ENCODE results near the gene PRIM2.
"Not testable (repeated sequence)": the region's sequence is repeated elsewhere in the genome, so short reads cannot be mapped to it uniquely, and the experiment has no call there.

PRIM2 gene

GRCh38 chr6:57449496-57450066 lies 132.2 kb downstream of the PRIM2 start:
- DNase-seq, result not testable (repeated sequence)

DNA sequence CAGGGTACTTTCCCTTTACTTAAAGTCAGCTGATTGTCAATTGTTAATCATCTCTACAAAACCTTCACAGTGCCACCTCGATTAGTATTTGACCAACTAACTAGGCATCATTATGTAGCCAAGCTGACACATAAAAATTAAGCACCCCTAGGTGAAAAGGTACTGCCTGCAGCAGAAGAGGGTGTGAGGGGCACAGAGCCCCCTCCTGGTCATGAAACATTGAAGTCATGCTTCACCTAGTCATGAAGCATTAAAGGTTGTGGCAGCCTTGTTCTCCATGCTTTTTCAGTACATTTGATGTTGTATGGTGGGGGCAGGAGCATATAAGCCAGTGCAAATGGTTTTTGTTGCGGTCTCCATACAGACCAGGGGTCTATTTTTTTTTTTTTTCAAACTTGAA lies 142.4 kb downstream of the PRIM2 start:
- DNase-seq, result not testable (repeated sequence)

DNA sequence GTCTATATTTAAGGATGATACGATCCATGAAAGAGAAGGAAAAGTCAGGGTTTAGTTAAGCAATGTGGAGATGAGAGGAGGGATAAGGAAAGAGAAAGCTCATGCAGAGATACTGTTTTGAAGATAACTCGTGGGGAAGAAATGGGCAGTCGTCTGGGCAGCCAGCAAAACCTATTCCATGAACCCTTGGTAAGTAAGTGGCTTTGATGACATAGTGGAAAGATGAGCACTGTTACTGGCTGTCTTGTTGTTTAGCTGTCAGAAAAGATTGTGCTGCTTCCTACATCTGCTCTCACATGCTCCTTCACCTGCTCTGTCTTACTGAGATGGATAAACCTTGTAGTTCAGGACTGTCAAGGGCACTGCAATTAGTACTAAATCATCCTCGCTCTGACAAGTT lies 143.6 kb downstream of the PRIM2 start:
- DNase-seq, result not testable (repeated sequence)

DNA sequence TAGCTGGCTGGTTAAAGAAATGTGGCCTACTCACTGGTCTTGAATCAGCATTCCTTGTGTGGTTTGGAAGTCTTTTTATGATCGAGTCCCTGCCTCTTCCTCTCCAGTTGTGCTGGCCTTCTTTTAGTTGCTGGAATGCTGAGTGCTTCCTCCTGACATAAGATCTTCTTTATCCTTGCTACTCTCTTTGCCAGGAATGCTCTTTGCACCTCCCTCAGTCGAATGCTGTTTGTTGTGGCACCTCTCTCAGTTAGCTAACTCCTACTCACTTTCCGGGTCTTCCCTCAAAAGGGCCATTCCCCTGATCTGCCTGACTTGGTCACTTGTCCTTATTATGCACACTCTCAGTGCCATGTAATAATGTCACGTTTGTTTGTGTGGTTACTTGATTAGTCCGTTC lies 146.4 kb downstream of the PRIM2 start:
- not testable (repeated sequence) for DNase-seq

DNA sequence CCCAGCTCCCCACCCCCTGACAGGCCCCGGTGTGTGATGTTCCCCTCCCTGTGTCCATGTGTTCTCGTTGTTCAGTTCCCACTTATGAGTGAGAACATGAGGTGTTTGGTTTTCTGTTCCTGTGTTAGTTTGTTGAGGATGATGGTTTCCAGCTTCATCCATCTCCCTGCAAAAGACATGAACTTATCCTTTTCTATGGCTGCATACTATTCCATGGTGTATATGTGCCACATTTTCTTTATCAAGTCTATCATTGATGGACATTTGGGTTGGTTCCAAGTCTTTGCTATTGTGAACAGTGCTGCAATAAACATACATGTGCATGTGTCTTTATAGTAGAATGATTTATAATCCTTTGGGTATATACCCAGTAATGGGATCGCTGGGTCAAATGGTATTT lies 148.5 kb downstream of the PRIM2 start:
- not testable (repeated sequence) for DNase-seq

GRCh38 chr6:57469072-57469471 lies 151.6 kb downstream of the PRIM2 start:
- DNase-seq, result no peak

GRCh38 chr6:57470148-57470547 lies 152.7 kb downstream of the PRIM2 start:
- DNase-seq, result not testable (repeated sequence)

GRCh38 chr6:57471314-57471864 lies 154.0 kb downstream of the PRIM2 start:
- DNase-seq, result not testable (repeated sequence)

- DNase-seq, result not testable (repeated sequence)
Measured at GRCh38 chr6:57472861-57473362, 155.5 kb downstream of the PRIM2 start.

GRCh38 chr6:57474862-57475475 lies 157.5 kb downstream of the PRIM2 start:
- not testable (repeated sequence) for DNase-seq

- DNase-seq, result not testable (repeated sequence)
Measured at GRCh38 chr6:57475656-57476055, 158.2 kb downstream of the PRIM2 start.

GRCh38 chr6:57480194-57480593 lies 162.8 kb downstream of the PRIM2 start:
- not testable (repeated sequence) for DNase-seq

DNA sequence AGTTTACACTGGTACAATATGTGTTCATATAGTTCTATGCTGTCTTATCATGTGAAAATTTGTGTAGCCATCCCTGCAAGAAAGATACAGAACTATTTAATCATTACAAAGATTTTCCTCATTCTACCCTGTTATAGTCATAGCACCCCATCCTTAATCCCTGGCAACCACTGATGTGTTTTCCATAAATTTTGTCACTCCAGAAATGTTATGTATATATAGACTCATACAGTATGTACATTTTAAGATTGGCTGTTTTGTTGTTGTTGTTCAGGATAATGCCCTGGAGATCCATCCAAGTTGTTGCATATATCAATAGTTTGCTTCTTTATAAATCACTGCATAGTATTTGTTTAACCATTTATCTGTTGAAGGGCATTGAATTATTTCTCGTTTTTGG lies 163.7 kb downstream of the PRIM2 start:
- not testable (repeated sequence) for DNase-seq

DNA sequence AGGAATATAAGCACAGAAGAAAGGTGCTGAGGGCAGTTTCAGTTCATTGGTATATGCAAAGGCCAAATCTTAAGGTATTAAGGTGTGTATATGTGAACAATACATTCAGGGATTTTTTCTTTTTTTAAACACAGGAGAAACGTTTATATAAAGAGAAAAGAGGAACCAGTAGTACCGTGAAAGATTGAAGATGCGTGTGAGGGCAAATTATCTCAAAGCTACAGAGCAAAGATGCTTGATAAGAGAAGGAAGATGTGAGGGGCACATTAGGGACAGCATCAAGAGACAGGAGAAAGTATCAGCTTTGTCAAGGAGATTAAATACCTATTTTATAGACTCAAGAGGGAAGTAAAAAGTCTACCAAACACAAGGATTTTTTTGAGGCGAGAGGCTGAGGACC lies 165.0 kb downstream of the PRIM2 start:
- DNase-seq, result not testable (repeated sequence)

DNA sequence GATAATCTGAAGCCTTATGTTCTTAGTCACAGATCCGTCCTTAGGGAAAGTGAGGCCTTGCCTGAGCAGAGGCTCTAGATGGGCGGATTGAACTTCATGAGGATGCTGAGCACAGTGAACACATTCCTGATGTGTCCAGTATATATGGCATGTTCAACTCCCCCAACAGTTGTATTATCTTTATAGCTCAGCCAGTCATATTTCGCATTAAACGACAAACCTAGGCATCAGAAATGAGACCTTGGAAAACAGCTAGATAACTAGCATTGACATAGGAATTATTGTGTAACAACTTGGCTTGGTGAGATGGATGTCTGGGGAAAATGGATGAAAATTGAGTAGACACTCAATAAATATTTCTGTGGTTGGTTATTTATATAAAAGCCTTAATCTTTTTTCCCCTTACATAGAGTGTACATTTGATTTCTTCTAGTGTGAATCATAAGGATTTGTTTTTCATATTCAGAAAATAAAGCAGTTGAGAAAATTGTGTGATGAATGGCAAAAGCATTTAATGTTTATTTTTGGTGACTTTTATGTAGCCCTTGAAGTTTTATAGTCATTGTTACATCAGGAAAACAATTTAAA lies 169.2 kb downstream of the PRIM2 start:
- not testable (repeated sequence) for DNase-seq

GRCh38 chr6:57488551-57488950 lies 171.1 kb downstream of the PRIM2 start:
- not testable (repeated sequence) for DNase-seq

DNA sequence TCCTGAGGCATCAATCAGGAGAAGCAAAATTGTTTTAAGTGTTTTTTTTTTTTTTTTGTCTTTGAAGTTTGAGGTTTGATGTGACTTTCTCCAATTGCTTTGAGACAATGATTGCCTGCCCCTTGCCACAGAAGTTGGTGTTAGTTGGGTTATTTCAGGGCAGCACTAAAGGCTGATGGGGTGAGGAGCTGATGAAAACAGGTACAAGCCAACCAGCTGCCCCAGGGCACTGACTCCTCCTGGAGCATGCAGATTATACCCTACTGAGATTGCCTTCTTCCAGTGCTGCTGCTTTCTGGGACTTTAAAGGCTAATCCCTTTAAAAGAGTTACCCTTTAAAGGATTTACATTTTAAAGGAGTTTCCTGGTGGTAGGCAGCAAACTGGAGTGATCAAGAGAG lies 172.5 kb downstream of the PRIM2 start:
- DNase-seq, result not testable (repeated sequence)

GRCh38 chr6:57491795-57492194 lies 174.4 kb downstream of the PRIM2 start:
- DNase-seq, result not testable (repeated sequence)

DNA sequence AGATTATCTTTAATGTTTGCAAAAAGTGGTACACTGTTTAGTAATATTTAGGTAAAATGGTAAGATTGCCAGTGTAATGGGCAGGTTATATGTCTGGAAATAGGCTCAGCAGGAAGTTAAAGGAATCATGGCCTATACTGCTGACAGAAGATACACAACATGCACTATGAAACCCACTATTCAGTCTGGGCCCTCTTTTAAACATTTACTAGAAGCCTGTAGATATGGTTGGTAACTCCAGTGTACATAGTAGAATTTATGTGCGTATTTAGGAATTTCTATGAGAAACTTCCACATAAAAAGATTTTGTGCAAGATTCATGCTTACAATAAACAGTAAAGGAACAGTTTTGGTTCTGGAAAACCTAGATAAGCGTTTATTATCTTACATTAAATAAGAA lies 178.8 kb downstream of the PRIM2 start:
- DNase-seq, result not testable (repeated sequence)

DNA sequence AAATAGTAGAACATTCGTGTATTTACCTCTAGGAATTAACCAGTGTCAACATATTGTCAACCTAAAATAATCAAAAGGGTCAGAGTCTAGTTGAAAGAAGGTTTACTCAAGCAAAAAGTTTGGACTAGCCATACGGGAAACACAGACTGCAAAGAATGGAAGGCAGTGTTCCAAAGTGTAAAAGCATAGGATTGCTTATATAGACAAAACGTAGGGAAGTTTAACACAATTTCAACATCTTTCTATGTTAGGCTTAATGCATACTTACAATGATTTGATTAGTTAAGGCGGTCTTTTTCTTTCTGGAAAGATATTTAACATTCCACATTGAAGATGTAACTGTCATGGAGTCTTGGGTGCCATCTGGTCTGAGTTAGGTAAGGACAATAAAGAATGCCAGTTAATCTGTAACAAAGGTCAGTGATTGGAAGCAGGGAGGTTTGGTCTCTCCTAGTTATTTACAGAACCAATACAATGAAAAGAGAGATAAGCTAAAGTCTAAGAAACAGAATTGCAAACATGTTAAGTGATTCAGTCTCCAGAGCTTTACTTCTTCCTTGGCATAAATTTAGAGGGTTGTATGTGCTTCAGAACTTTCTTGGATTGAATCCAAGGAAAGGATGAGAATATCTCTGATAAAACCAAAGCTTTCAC lies 183.1 kb downstream of the PRIM2 start:
- DNase-seq, result not testable (repeated sequence)

GRCh38 chr6:57502387-57502786 lies 185.0 kb downstream of the PRIM2 start:
- not testable (repeated sequence) for DNase-seq

GRCh38 chr6:57505251-57505650 lies 187.8 kb downstream of the PRIM2 start:
- not testable (repeated sequence) for DNase-seq

GRCh38 chr6:57510390-57510789 lies 193.0 kb downstream of the PRIM2 start:
- DNase-seq, result not testable (repeated sequence)
